NOMO-1 treated with DMSO at 0.1 percent for 48 hours (cell line): ENCODE results near the gene ITLN1.

Source experiments
- DNase-seq: peaks from one replicate; lab custom pipeline; 2025; ENCODE audit not compliant: unreplicated experiment; lab: John Stamatoyannopoulos, UW

Gene ITLN1

DNA sequence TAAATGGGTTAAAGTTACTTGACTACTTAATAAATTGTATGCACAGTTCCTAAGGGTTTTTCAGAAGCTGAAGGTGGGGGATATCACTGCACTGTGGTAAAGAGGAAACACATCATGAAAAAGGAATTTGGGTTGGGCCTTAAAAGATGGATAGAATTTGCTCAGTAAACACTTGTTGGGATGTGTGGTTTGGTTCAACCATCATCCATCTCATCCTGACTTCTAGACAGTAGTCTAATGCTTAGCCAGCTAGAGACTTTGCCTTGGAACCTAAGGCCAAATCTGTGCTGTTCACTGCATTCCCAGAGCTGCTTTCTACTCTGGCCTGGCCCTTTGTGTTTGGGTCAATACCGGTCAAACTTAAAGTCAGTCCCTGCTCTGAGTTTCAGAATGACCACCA lies 58.4 kb downstream of the ITLN1 start:
- no peak for DNase-seq
